ENCODE results near the gene BICD1.
A peak's percentile ranks its signal among the peaks of the same experiment; 100 is the strongest.
"Not testable (repeated sequence)": the region's sequence is repeated elsewhere in the genome, so short reads cannot be mapped to it uniquely, and the experiment has no call there.

Gene BICD1

DNA sequence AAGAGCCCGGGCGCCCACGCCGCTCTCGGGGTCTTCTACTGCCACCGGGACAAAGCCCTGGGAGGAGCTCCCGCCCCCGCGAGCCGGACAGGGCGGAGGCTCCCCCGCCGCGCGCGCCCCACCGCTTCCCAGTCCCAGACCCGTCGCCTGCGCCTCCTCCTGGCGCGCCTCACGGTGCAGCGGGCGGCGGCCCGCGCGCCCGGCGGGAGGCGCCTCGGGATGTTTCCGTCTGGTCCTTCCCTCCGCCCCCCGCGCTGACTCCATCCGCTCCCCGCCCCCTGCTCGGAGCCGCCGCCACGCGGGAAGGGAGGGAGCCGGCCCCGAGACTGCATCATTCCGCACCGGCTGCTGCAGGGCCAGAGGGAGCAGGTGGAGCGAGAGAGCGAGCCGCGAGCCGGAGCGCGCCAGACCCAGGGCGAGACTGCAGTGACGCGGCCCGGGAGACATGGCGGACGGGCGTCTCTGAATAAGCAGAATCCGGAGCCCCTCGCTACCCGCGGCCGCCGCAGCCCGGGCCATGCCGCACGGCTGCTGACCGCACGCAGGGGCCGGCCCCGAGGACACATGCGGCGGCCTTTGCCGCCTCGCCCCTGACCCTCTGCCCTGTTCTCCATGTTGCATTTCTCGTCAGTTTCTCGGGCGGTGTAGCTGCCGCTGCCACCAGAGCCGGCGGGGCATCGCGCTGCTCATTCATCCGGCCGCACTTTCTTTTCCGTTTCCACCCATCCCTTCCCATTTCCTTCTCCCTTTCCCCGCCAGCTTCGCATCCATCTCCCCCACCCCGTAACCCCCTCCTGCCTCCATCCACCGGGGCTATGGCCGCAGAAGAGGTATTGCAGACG, at the start of gene BICD1:
Gene BICD1 (plus strand): TSS at position 331 of the 842 bp plus-strand sequence. CDS start 485 bp downstream, at position 816.
- DNase-seq (ENCODE audit: low read depth in 2 of 3, low spot score in 1 of 3): peak; percentile 50 to 76 (median 69)

DNA sequence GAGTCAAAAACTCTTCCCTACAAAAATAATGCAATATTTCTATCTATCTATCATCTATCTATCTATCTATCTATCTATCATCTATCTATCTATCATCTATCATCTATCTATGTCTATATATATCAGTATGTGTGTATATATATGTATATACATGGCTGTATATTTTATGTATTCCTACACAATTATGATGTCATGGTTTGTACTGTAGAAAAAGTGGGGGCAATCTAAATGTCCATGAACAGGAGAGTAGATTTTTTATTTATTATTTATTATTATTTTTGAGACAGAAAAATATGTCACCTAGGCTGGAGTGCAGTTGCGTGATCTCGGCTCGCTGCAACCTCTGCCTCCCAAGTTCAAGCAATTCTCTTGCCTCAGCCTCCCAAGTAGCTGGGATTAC, 45.6 kb upstream of the BICD1 start:
- DNase-seq (ENCODE audit: low read depth in 2 of 3, low spot score in 1 of 3): no peak

DNA sequence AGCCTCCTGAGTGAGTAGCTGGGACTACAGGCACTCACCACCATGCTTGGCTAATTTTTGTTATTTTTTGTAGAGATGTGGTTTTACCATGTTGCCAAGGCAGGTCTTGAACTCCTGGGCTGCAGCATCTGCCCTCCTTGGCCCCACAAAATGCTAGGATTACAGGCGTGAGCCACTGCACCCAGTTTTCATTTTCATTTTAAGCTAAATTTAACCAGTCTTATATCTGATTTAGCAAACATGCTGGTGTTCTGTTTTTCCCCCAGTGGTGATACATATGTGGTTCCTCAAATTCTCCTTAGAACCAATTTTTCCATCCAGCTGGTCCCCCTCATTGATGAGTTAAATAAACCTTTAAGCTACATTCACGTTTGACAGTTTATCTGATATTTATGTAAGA, 43.8 kb upstream of the BICD1 start:
- DNase-seq (ENCODE audit: low read depth in 2 of 3, low spot score in 1 of 3): no peak

DNA sequence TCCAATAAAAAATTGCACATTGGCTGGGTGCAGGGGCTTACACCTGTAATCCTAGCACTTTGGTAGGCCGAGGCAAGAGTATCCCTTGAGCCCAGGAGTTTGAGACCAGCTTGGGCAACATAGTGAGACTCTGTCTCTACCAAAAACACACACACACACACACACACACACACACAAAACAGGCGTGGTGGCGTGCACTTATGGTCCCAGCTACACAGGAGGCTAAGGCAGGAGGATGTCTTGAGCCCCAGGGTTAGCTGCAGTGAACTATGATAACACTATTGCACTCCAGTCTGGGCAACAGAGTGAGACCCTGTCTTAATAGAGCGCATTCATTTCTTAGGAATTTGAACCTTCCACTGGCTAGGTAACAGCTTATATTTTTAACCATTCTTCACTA, 42.9 kb upstream of the BICD1 start:
- DNase-seq (ENCODE audit: low read depth in 2 of 3, low spot score in 1 of 3): no peak

DNA sequence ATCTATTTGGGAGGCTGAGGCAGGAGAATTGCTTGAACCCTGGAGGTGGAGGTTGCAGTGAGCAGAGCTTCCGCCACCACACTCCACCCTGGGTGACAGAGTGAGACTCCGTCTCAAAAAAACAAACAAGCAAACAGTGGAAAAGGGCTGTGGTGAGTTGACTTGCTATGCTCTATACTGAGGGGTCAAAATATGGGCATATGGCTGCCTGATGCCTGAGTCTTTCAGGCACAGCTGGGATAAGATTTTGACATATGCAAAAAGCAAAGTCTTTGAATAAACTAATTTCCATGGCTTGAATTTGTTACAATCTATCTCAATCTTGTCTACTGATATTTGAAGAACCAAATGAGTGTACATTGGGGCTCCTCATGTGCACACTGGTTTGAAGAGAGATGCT, 40.4 kb upstream of the BICD1 start:
- DNase-seq (ENCODE audit: low read depth in 2 of 3, low spot score in 1 of 3): no peak

DNA sequence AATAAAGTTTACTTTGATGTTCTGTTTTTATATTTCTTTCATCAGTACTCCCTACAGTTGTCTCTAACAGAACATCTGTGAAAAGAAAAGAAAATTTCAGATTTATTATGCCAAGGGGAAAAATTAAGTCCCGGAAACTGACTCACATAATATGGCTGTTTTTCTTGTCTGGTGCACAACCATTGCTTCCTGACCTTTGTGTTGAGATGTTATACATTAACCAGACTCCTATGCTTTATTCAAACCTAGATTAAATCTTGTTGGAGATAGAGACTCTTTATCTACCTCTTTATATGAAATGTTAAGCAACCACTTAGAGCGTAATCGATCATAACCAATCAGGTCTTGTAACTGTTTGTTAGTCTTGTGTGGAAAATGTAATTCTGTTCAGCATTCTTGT, 37.6 kb upstream of the BICD1 start:
- DNase-seq (ENCODE audit: low read depth in 2 of 3, low spot score in 1 of 3): no peak

DNA sequence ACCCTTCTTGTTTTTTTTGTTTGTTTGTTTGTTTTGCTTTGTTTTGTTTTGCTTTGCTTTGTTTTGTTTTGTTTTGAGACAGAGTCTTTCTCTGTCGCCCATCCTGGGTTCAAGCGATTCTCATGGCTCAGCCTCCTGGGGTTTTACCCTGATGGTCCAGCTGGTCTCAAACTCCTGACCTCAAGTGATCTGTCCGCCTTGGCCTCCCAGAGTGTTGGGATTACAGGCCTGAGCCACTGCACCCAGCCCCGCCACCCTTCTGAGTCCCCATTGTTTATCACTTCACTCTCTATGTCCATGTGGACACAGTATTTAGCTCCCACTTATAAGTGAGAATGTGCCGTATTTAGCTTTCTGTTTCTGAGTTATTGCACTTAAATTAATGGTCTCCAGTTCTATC, 36.9 kb upstream of the BICD1 start:
- no peak for DNase-seq (ENCODE audit: low read depth in 2 of 3, low spot score in 1 of 3)

DNA sequence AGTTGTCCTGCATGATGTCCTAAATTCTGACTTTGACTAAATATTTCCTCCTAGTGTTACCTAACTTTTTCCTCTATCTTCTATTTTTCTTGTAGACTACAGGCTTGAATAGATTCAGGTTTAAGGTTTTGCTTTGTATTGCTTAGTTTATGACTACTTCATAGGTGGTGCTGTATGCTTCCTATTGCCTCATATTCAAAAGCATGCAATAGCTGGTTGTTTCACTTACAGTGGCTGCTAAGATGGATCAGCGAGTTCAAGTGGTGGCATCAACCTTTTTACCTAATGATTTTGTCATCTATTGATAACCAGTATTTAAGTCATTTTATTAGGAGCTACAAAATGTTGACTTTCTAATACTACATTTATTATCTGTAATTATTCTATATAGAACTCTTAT, 36.3 kb upstream of the BICD1 start:
- no peak for DNase-seq (ENCODE audit: low read depth in 2 of 3, low spot score in 1 of 3)

DNA sequence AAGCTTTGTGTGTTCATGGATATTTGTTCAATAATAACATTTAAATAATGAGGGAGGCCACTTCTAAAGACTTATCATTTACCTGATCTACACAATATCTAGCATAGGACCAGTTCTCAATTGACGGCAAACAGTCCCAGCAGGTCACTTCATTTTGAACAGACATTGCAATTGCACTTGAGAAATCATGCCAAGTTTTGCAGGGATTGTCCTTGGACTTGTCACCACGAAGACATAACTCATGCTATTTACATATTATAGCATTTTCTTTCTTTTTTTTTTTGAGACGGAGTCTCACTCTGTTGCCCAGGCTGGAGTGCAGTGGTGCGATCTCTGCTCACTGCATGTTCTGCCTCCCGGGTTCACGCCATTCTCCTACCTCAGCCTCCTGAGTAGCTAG, 34.5 kb upstream of the BICD1 start:
- DNase-seq (ENCODE audit: low read depth in 2 of 3, low spot score in 1 of 3): no peak

DNA sequence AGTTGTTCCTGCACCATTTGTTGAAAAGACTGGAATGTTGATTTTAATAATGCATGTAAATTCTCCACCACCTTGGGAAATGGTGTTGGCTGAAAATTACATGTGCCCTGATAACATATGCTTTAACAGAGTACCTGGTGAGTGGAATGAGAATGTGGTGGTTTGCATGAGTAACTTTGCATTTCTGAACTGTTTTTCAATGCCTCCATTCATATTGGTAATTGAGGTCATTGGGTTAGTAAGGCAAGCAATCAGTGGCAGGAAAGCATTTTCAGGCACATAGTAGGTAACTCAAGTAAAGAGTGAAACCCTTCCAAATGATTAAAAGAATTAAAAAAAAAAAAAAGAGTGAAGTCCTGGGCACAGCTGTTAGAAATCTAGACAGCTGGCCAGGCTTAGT, 32.2 kb upstream of the BICD1 start:
- DNase-seq (ENCODE audit: low read depth in 2 of 3, low spot score in 1 of 3): no peak

DNA sequence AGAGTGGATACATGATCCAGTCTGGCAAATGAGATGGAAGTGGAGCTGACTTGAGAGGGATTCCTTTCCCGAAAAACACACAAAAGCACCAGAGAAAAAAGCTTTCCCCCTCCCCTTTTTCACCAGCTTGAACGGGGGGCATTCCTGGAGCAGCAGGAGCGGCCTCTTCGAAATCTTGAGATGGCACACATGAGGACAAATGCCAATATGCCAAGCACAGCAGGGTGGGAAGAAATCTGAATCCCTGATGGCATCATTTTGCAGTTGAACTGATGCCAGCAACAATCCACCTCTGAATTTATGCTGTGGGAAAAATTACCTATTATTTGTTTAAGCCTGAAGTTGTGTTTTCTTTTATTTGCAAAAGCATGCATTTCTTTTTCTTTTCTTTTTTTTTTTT, 29.7 kb upstream of the BICD1 start:
- no peak for DNase-seq (ENCODE audit: low read depth in 2 of 3, low spot score in 1 of 3)

DNA sequence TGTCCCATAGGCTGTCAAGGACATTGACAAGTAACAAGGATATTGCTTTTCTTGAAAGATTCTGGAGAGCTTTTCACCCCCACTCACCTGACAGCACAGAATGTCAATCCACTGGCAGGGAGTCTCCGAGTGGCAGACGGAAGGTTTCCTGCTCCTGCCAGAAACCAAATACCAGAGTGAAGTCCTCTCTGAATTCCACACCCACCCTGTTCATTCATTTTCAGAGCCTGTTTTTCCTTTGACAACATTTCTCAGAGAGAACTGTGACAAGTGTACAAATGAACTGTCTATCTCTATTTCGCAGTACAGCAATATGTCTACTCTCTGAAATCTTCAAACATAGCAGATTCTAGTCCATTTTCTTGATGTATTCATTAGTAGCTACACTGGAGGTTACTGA, 26.2 kb upstream of the BICD1 start:
- DNase-seq (ENCODE audit: low read depth in 2 of 3, low spot score in 1 of 3): no peak

DNA sequence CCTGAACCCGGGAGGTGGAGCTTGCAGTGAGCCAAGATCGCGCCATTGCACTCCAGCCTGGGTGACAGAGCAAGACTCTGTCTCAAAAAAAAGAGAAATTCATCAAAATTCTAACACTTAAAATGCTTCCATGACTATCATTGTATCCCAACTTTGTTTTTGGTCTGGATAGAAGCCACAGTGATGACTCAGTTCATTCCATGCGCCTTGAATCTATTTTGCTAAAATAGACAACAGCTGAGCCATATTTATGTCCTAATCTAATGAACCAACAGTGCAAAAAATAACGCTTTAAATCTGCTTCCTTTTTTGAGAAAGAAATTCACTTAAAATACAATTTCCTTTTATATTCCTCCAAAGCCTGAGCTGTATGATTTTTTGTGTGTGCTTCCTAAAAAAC, 23.2 kb upstream of the BICD1 start:
- no peak for DNase-seq (ENCODE audit: low read depth in 2 of 3, low spot score in 1 of 3)

DNA sequence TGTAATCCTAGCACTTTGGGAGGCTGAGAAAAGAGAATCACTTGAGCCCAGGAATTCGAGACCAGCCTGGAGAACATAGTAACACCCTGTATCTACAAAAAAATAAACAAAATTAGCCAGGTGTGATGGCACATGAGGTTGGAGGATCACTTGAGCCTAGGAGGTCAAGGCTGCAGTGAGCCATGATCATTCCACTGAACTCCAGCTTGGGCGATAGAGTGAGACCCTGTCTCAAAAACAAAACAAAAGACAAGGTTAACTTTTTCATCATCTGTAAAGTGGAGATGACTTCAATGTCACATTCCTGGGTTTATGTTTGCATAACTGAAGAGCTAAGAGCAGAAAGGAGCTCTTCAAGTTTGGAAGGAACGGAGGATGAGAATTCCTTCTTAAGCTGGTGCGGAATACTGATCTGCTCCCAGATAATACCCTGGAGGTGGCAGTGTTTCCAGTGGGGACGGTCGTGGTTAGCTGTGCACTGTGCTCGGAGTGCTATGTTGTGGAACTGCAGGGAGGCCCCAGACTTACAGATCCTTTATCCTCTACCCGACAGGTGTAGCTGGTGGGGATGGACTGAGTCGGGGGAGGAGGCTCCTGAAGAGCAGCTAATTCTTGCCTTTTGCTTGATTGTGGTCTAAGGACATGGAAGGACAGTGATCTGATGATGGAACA, 22.5 kb upstream of the BICD1 start:
- DNase-seq (ENCODE audit: low read depth in 2 of 3, low spot score in 1 of 3): no peak

DNA sequence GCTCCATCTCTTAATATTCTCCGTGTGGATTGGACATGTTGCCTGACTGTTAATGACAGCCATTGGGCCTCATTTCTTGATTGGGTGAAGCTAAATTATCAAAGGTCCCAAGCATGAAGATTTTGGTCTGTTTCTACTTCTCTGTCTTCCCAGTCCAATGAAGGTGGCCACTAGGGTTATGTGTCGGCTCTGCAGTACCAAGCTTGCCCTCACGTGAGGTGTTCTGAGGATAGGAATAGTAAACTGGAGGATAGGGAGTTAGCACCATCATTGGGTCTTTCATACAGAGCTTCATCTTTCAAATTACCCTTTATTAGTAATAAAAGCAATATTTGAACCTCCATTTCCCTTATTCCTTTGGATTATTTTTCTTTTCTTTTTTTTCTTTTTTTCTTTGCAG, 21.9 kb upstream of the BICD1 start:
- DNase-seq (ENCODE audit: low read depth in 2 of 3, low spot score in 1 of 3): no peak

DNA sequence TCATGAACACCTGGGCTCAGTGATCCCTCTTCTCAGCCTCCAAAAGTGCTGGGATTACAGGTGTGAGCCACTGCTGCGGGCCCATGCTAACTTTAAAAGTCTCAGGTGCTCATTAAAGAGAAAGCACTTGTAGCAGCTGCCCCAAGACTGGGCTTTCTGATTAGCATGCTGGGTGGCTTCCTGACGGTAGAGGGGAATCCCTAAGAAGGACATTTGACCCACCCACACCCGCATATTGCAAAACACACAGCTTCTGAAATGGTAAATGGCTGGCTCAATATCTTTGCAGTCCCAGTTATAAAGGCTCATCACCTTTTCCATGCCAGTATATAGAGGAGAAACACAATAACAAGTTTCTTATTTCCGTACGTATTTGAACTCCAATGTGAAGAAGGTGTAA, 19.3 kb upstream of the BICD1 start:
- no peak for DNase-seq (ENCODE audit: low read depth in 2 of 3, low spot score in 1 of 3)

DNA sequence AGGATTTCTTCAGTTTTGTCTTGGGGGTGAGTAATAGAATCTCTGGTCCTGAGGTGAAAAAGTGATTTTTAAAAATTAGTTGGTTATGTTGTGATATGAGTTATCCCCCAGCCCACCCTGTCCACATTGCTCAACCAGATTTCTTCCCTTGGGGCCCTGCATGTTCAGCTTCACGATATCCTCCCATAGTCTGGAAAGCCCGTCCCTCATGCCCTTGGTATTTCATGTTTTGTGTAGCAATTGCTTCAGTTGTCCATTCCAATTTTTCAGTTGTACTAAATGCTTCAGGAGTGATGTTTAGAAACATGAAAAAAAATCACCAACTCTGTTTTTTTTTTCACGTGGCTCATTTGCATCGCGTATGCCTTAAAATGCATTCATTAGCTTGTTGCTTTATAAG, 17.5 kb upstream of the BICD1 start:
- DNase-seq (ENCODE audit: low read depth in 2 of 3, low spot score in 1 of 3): no peak

DNA sequence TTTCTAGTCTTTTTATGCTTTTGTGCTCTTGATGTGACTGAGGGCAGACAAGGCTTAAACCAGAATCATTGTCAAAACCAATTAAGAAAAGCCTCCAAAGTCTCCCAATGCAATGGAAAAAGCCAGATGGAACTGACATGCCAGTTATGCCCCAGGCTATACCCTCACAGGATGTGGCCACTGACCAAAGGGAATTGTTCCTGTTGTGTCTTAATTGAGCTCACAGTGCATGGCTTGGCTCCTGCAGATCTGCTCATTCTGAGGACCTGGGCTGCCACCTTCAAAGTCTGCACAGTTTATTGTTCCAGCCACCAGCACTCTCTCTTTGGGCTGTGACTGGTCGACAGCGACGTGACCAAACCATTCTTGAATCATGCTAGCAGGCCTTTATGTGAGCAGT, 17.1 kb upstream of the BICD1 start:
- no peak for DNase-seq (ENCODE audit: low read depth in 2 of 3, low spot score in 1 of 3)

DNA sequence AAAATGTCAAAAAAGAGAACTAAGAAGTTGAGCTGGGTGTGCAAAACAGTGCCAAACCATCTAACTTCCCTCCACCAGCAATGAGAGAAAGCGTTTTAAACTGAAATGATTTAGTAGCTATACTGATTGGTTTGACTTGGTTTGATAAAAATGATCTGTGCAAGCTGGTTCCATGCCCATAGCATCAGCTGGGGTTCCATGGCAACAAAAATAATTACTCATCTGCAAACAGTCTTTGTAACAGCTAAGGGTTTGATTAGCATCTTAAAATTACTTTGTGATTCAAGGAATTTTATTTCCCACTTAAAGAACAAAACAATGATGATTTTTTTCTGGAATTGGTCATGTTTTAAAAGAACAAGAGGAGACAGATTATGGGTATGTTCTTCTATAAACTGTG, 15.0 kb upstream of the BICD1 start:
- DNase-seq (ENCODE audit: low read depth in 2 of 3, low spot score in 1 of 3): no peak

DNA sequence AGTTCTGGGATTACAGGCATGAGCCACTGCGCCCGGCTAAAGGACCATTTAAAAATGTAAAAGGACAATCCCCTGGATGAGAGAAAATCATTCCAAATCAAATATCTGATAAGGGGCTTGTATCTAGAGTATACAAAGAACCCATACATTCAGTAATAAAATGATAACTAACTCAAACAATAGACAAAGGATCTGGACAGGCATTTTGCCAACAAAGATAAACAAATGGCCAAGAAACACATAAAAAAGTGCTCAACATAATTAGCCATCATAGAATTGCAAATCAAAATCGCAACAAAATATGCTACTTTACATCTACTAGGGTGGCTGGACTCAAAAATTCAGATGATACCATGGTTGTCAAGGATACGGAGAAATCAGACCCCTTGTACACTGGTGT, 8.5 kb upstream of the BICD1 start:
- no peak for DNase-seq (ENCODE audit: low read depth in 2 of 3, low spot score in 1 of 3)

DNA sequence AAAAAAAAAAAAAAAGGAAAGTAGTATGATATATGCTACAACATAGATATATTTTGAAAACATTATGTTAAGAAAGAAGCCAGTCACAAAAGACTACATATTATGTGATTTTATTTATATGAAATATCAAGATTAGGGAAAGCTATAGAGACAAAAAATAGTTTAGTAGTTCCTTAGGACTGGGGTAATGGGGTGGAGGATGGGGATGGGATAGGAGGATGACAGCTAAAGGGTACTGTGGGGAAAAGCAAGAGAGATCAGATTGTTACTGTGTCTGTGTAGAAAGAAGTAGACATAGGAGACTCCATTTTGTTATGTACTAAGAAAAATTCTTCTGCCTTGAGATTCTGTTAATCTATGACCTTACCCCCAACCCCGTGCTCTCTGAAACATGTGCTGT, 7.4 kb upstream of the BICD1 start:
- not testable (repeated sequence) for DNase-seq (ENCODE audit: low read depth in 2 of 3, low spot score in 1 of 3)

DNA sequence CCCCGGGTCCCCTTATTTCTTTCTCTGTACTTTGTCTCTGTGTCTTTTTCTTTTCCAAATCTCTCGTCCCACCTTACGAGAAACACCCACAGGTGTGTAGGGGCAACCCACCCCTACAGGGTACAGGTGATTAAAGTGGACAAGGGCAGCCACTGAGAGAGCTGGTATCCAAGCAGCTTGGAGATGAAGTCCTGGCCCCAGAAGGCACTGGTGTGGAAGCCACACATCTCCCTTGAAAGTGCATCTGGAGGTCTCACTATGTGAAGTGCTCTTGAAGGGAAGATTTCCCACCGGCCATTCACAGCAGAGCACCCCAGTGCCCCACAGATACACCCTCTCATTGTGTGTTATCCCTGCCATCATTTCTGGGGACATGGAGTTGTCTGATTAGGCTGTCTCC, 6.3 kb upstream of the BICD1 start:
- DNase-seq (ENCODE audit: low read depth in 2 of 3, low spot score in 1 of 3): no peak

DNA sequence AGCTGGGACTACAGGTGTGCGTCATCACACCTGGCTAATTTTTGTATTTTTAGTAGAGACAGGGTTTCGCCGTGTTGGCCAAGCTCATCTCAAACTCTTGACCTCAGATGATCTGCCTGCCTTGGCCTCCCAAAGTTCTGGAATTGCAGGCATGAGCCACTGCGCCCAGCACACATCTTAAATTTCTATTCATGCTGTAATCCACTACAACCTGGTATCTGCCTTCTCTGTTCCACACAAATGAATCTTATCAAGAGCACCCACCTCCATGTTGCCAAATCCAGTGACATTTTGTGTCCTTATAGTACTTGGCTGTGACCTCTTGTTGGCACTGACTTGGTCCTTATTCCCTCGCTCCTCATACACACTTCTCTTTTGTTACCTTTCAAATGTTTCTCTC, 5.8 kb upstream of the BICD1 start:
- DNase-seq (ENCODE audit: low read depth in 2 of 3, low spot score in 1 of 3): no peak

Measured in stimulated activated CD4-positive, alpha-beta T cell treated with anti-CD3 and anti-CD28 coated beads, Interleukin-12 subunit alpha, Interleukin-12 subunit beta, amount 100 ng/mL, for 48 hours (primary cell).